Loucy (cell line): ENCODE results near the gene FTHL17.

Experiments used
- CTCF ChIP-seq: fragments of 200-600 bp; sonication (generic); conservative IDR thresholded peaks from 2 replicates; pipeline ENCODE4 v1.5.1; 2014; ENCODE audit warnings: mild to moderate bottlenecking, antibody characterized with exemption, low read length
- EZH2phosphoT487 ChIP-seq: fragments of 200-600 bp; IDR thresholded peaks from 2 replicates; pipeline ENCODE4 v1.6.1; 2018; ENCODE audit warnings: antibody characterized with exemption, mild to moderate bottlenecking, moderate library complexity, borderline replicate concordance

GRCh38 chrX:31071725-31072124 is at the start of gene FTHL17:
- TF ChIP-seq CTCF (no peak), EZH2phosphoT487 (no peak)
